Liver (tissue), 3 donors: ENCODE results near the gene HS3ST4.

ENCODE experiments used
- CTCF ChIP-seq: fragments of 150-350 bp; IDR thresholded peaks from 2 replicates; pipeline ENCODE4 v1.5.1; 2017; ENCODE audit warnings: improper control_type of control experiment, low read depth, low read length; ENCODE audit not compliant: missing input control
- EGR1 ChIP-seq, 2 donors: IDR thresholded peaks; 2 replicates each; pipeline ENCODE4 v1.6.1; 2016 to 2018; ENCODE audit warnings: antibody characterized with exemption in 2 of 2, low read depth in 2 of 2
- REST ChIP-seq: IDR thresholded peaks from 2 replicates; pipeline ENCODE4 v1.6.1; 2016; ENCODE audit warnings: antibody characterized with exemption, mild to moderate bottlenecking
- SP1 ChIP-seq: IDR thresholded peaks from 2 replicates; pipeline ENCODE4 v1.6.1; 2018; ENCODE audit warnings: antibody characterized with exemption, mild to moderate bottlenecking
- YY1 ChIP-seq: IDR thresholded peaks from 2 replicates; pipeline ENCODE4 v1.6.1; 2016; ENCODE audit warnings: antibody characterized with exemption, mild to moderate bottlenecking
- ZBTB33 ChIP-seq: IDR thresholded peaks from 2 replicates; pipeline ENCODE4 v1.6.1; 2016; ENCODE audit warnings: antibody characterized with exemption
- donor health status: healthy.
- donor health status: healthy.

GRCh38 chr16:25841761-25842160 is 150.0 kb downstream of the HS3ST4 start:
- TF ChIP-seq CTCF = no peak
- no peak for TF ChIP-seq YY1
- no peak for TF ChIP-seq SP1
- TF ChIP-seq EGR1 (IDR thresholded peaks at IDR 0.05; ENCODE audit: low read depth in 2 of 2) = no peak
- no peak for TF ChIP-seq REST
- no peak for TF ChIP-seq ZBTB33
